ENCODE measurements around the gene ZBTB17.

The ZBTB17 gene

GRCh38 chr1:15946571-15947381 lies 29.1 kb downstream of the ZBTB17 start:
- no peak for DNase-seq (ENCODE audit: low read depth)

GRCh38 chr1:15945832-15946448 lies 30.0 kb downstream of the ZBTB17 start:
- no peak for DNase-seq (ENCODE audit: low read depth)

GRCh38 chr1:15945011-15945831 lies 30.7 kb downstream of the ZBTB17 start:
- no peak for DNase-seq (ENCODE audit: low read depth)

- no peak for DNase-seq (ENCODE audit: low read depth)
These were observed 31.4 kb downstream of the ZBTB17 start for GRCh38 chr1:15944308-15945010.

- DNase-seq (ENCODE audit: low read depth), result no peak
These were observed 32.0 kb downstream of the ZBTB17 start for GRCh38 chr1:15943992-15944307.

- no peak for DNase-seq (ENCODE audit: low read depth)
These were observed 32.4 kb downstream of the ZBTB17 start for GRCh38 chr1:15943328-15943991.

- no peak for DNase-seq (ENCODE audit: low read depth)
These were observed 33.1 kb downstream of the ZBTB17 start for GRCh38 chr1:15942661-15943327.

GRCh38 chr1:15941899-15942660 lies 33.8 kb downstream of the ZBTB17 start:
- DNase-seq (ENCODE audit: low read depth), result no peak

- no peak for DNase-seq (ENCODE audit: low read depth)
These were observed 34.7 kb downstream of the ZBTB17 start for GRCh38 chr1:15941044-15941840.

GRCh38 chr1:15940110-15941043 lies 35.5 kb downstream of the ZBTB17 start:
- DNase-seq (ENCODE audit: low read depth), result no peak

- no peak for DNase-seq (ENCODE audit: low read depth)
These were observed 36.5 kb downstream of the ZBTB17 start for GRCh38 chr1:15939181-15940109.

- DNase-seq (ENCODE audit: low read depth), result no peak
These were observed 37.2 kb downstream of the ZBTB17 start for GRCh38 chr1:15938628-15939161.

GRCh38 chr1:15937706-15938168 lies 38.2 kb downstream of the ZBTB17 start:
- DNase-seq (ENCODE audit: low read depth), result no peak

GRCh38 chr1:15937146-15937545 lies 38.8 kb downstream of the ZBTB17 start:
- DNase-seq (ENCODE audit: low read depth), result no peak

GRCh38 chr1:15936025-15936424 lies 39.9 kb downstream of the ZBTB17 start:
- DNase-seq (ENCODE audit: low read depth), result no peak

GRCh38 chr1:15935056-15935950 lies 40.6 kb downstream of the ZBTB17 start:
- no peak for DNase-seq (ENCODE audit: low read depth)

Data from CMK (cell line).